SH-SY5Y (cell line): Measurements from ENCODE around the gene RIN3.

ENCODE experiments used
- GATA2 ChIP-seq: IDR thresholded peaks from 2 replicates; pipeline ENCODE4 v1.6.1; 2011; ENCODE audit warnings: mild to moderate bottlenecking, low read depth, low read length
- GATA3 ChIP-seq: IDR thresholded peaks from 2 replicates; pipeline ENCODE4 v1.6.1; 2011; ENCODE audit warnings: low read depth, mild to moderate bottlenecking, low read length, moderate library complexity

GRCh38 chr14:92487513-92488133, 26.0 kb upstream of the RIN3 start:
- TF ChIP-seq GATA2 (no peak), GATA3 (no peak)
